ENCODE results near the gene ABCD3. TPM values are rescaled to one million over a fixed set of nuclear protein-coding genes. Genes with fewer than 3 reads are reported as not detected.

The ABCD3 gene
- total and polyA plus RNA-seq, 2 of the 8 experiments (the other 6 are each of a cell fraction or from before 2014, with no cell fraction given), result 6.6 to 29.4 TPM

GRCh38 chr1:94530373-94530878, 112.2 kb downstream of the ABCD3 start (continued):
- TF ChIP-seq TEAD4 (IDR thresholded peaks at IDR 0.05; ENCODE audit: low read depth, low read length), result no peak
- TF ChIP-seq POU5F1 (IDR thresholded peaks at IDR 0.05; ENCODE audit: low read depth, low read length), result no peak
- no peak for TF ChIP-seq TAF7 (optimal IDR thresholded peaks at IDR 0.05; ENCODE audit: borderline replicate concordance, low read depth, low read length)
- no peak for TF ChIP-seq TCF12 (IDR thresholded peaks at IDR 0.05; ENCODE audit: low read depth, low read length)
- TF ChIP-seq MAFK (IDR thresholded peaks at IDR 0.05; ENCODE audit: low read depth, low read length), result no peak
